NCI-H1930 (cell line): ENCODE results near the gene AFF4.
"Not testable (repeated sequence)": the region's sequence is repeated elsewhere in the genome, so short reads cannot be mapped to it uniquely, and the experiment has no call there.

Experiments
- DNase-seq, 2 experiments: peaks; one replicate each; lab custom pipeline; 2025; lab: John Stamatoyannopoulos, UW

The AFF4 gene

GRCh38 chr5:132956166-132956799, 7.2 kb downstream of the AFF4 start:
- DNase-seq, result not testable (repeated sequence)

GRCh38 chr5:132953710-132954109, 9.7 kb downstream of the AFF4 start:
- no peak for DNase-seq

- DNase-seq, result no peak
These were observed 10.6 kb downstream of the AFF4 start for GRCh38 chr5:132952829-132953228.

- no peak for DNase-seq
These were observed 11.5 kb downstream of the AFF4 start for GRCh38 chr5:132951897-132952296.

- DNase-seq, result no peak
These were observed 14.3 kb downstream of the AFF4 start for GRCh38 chr5:132949136-132949535.

DNA sequence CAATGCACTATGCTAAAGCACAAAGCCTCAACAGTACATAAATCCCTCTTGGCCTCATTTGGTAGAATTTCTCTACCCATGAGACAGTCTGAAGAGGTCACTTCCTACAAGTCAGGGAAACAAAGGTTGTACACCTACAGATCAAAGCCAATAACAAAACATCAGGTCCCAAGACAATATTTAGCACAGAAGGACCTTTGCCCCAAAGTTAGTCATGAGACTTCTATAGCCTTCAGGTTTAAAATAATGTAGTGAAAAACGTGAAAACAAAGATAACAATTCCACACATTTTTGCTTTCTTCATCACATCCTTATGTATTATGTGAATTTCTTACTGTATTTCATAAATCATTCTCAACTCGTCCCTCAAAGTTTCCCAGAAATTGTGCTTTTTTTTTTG, 15.8 kb downstream of the AFF4 start:
- no peak for DNase-seq

DNA sequence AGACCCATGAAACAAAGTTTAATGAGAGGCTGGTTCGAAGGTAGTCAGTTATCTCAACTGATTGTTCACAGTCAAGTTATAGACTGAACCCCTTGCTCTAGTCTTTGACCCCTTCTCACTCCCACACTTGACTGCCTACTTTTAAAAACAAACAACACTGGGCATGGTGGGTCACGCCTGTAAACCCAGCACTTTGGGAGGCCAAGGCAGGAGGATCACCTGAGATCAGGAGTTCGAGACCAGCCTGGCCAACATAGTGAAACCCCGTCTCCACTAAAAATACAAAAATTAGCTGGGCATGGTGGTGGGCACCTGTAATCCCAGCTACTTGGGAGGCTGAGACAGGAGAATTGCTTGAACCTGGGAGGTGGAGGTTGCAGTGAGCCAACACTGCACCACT, 18.1 kb downstream of the AFF4 start:
- not testable (repeated sequence) for DNase-seq

- no peak for DNase-seq
These were observed 19.9 kb downstream of the AFF4 start for GRCh38 chr5:132943362-132944022.

DNA sequence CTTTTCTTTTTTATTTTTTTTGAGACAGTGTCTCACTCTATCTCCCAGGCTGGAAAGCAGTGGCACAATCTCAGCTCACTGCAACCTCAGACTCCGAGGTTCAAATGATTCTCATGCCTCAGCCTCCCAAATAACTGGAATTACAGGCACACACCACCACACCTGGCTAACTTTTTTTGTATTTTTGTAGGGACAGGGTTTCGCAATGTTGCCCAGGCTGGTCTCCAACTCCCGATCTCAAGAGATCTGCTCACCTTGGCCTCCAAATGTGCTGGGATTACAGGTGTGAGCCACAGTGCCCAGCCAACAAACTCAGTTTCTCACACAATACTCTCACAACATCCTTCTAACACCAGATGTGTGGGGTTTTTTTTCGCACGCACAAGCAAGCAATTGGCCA, 22.1 kb downstream of the AFF4 start:
- DNase-seq, result no peak

- no peak for DNase-seq
These were observed 35.4 kb downstream of the AFF4 start for GRCh38 chr5:132928062-132928407.

GRCh38 chr5:132927355-132928061, 35.9 kb downstream of the AFF4 start:
- DNase-seq, result no peak

DNA sequence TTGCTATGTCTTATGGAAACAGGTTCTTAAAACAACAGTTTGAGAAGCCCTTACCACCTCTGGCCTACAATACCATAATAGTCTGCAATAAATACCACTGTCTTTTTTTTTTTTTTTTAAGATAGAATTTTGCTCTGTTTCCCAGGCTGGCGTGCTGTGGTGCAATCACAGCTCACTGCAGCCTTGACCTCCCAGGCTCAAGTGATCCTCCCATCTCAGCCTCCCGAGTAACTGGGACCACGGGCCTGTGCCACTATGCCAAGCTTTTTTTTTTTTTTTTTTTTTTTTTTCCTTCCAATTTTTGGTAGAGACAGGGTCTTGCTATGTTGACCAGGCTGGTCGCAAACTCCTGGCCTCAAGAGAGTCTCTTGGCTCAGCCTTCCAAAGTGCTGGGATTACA, 37.0 kb downstream of the AFF4 start:
- no peak for DNase-seq

DNA sequence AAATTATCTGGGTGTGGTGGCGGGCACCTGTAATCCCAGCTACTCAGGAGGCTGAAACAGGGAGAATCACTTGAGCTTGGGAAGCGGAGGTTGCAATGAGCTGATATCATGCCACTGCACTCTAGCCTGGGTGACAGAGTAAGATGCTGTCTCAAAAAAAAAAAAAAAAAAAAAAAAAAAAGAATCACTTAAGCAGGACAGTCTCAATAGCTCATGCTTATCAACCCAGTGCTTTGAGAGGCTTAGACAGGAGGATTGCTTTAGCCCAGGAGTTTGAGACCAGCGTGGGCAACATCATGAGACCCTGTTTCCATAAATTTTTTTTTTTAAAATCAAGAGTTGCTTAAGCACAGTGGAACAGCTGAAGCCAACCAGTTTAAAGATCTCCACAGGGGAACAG, 47.3 kb downstream of the AFF4 start:
- DNase-seq, result no peak

GRCh38 chr5:132915681-132916080, 47.8 kb downstream of the AFF4 start:
- no peak for DNase-seq

- no peak for DNase-seq
These were observed 53.7 kb downstream of the AFF4 start for GRCh38 chr5:132909702-132910101.

- DNase-seq, result no peak
These were observed 56.3 kb downstream of the AFF4 start for GRCh38 chr5:132907161-132907560.

DNA sequence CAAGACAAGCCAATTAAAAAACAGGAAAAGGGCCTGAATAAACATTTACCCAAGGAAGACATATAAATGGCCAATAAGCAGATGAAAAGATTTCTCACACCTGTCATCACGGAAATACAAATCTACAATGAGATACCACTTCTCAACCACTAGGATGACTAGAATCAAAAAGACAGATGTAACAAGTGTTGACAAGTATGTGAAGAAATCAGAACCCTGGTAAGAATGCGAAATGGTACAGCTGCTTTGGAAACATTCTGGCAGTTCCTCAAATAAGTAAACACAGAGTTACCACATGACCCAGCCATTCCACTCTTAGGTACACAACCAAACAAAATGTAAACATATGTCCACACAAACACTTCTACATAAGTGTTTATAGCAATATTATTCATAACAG, 57.5 kb downstream of the AFF4 start:
- peak in 1 of 2 experiments; percentile 39 for DNase-seq

DNA sequence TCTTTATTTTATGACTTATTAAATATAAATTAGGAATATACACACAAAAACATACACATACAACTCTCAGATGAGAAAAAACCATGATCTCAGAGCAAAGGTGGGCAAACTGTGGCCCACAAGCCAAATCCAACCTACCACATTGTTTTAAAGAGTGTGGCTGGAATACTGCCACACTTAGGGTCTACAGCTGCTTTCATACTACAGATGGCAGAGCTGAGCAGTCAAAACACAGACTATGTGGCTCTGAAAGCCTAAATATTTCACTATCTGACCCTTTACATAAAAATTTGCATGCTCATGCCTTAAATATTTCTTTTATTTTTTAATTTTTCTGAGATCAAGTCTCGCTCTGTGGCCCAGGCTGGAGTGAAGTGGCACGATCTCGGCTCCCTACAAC, 61.7 kb downstream of the AFF4 start:
- DNase-seq, result no peak

DNA sequence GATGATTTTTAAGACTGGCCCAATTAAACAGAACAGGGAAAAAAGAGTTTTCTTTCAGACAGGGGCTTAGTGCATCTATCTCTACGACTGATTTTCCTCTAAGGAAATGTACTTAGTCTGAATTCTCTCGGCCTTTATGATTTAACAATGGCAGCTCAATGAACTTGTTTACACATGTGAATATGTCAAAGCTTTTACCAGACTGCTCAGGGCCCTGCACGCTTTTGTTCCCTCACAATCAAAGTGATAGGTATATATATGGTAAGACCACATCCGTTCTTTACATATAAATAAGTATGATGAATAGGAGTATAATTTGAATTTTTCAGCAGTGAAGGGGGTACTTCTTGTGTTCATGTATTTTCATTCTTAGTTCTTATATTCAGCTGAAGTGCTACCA, 62.4 kb downstream of the AFF4 start:
- DNase-seq, result no peak

DNA sequence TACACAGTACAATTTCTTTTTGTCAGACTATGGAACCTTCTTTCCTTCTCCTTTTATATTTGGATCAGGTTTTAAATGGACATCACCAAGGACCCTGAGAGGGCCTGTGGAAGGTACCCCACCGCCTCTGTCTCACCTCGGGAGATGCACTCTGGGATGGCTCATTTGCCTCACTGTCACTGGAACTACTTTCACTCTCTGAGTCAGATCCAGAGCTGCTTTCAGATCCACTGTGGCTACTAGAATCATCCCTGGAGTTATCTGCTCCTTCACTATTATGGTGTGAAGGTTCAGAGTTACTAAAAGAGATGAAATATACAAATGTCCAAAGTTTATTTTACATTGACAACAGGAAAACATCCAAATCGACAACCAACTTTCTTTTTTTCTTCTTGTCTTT, 65.3 kb downstream of the AFF4 start:
- DNase-seq, result no peak

- no peak for DNase-seq
These were observed 66.7 kb downstream of the AFF4 start for GRCh38 chr5:132896685-132897084.

- DNase-seq, result no peak
These were observed 67.6 kb downstream of the AFF4 start for GRCh38 chr5:132895719-132896305.

GRCh38 chr5:132890817-132891216, 72.6 kb downstream of the AFF4 start:
- no peak for DNase-seq
